Skeletal muscle satellite cell (primary cell): ENCODE results near the gene RABGAP1.

Experiments
- H3K27me3 ChIP-seq: 2 replicates; pipeline ENCODE4 v1.7.0; 2013; ENCODE audit warnings: low read length; ENCODE audit not compliant: control insufficient read depth, insufficient read depth
- H3K36me3 ChIP-seq: 2 replicates; pipeline ENCODE4 v1.7.0; 2013; ENCODE audit warnings: mild to moderate bottlenecking, control low read depth, low read length; ENCODE audit not compliant: insufficient read depth
- H3K4me1 ChIP-seq: 2 replicates; pipeline ENCODE4 v1.7.0; 2013; ENCODE audit warnings: low read length; ENCODE audit not compliant: control insufficient read depth, insufficient read depth
- H3K4me2 ChIP-seq: 2 replicates; pipeline ENCODE4 v1.7.0; 2013; ENCODE audit warnings: mild to moderate bottlenecking, low read length
- H3K4me3 ChIP-seq: 2 replicates; pipeline ENCODE4 v1.7.0; 2013; ENCODE audit warnings: low read length
- H3K9ac ChIP-seq: 2 replicates; pipeline ENCODE4 v1.7.0; 2013; ENCODE audit warnings: mild to moderate bottlenecking, low read depth, low read length, moderate library complexity
- H3K9me3 ChIP-seq: replicated peaks from 2 replicates; pipeline ENCODE4 v1.7.0; 2013; ENCODE audit warnings: mild to moderate bottlenecking, control low read depth, low read length

RABGAP1 gene

DNA sequence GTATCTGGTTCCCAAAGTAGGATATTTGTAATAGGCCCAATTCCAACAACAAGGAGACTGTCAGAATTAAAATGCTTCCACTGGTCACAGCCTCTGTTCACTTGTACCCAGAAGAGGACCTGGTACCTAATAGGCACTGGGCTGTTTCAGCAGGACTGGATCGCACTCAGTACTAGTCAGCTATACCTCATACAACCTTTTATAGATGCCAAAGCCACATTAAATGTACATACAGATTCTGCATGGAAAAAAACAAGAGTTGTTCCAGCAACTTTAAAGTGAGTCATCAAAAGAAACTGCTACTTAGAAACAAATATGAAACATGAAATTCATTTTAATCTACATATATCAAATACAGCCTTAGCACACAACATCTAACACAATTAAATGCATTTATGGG, 180.1 kb downstream of the RABGAP1 start:
- Histone ChIP-seq H3K4me3 (no peak overlapping the region), H3K4me2 (no peak overlapping the region), H3K4me1 (no peaks in the 10 kb centered on the region), H3K27me3 (no peaks in the 10 kb centered on the region), H3K36me3 (no peaks in the 10 kb centered on the region), H3K9ac (no peak overlapping the region), H3K9me3 (no peaks in the 10 kb centered on the region)

DNA sequence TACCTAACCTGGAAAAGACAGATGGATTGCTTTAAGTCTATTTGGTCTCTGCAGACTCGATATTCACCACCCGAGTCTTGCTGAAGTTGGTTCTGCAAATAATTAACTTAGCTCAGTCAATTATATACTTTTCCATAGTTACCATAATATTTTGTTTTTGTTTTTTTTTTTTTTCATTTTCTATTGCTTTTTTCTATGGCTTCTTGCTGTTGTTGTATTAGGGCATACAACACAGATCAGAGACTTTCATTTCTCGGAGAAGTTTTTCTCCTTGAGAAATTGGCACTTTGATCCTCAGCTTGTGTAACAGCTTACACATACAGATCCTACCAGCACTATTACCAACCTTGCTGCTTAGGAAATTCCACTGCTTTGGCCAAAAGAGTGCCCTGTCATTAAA, 180.6 kb downstream of the RABGAP1 start:
- H3K27me3 ChIP-seq = no peaks in the 10 kb centered on the region
- H3K36me3 ChIP-seq = no peaks in the 10 kb centered on the region
- H3K4me1 ChIP-seq = no peaks in the 10 kb centered on the region
- H3K4me3 ChIP-seq = no peak overlapping the region
- H3K9ac ChIP-seq = no peak overlapping the region
- H3K9me3 ChIP-seq = no peaks in the 10 kb centered on the region
- no peak overlapping the region for H3K4me2 ChIP-seq

DNA sequence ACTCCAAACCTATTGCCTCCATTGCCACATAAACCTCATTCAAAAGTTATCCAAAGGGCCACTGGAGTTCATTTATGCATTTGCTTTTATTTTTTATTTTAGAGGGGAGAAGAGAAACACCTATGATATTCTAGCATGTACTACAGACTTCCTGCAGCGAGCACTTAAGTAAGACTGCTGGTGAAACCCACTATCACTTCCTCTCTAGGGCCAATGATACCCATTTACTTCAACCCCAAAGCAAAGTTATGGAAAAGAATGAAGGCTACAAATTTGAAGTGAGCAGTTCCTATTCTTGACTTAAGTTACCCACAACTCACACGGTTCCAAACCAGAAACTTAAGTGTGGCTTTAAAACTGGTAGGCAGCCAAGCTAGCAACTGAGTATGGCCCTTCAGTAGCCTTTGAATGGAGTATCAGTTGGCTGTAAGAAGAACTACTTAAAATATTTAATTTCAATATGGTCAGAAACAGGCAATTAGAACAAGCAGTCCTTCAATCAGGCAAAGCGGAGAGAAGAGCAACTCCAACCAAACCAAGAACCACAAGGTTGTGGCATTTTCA, 186.8 kb downstream of the RABGAP1 start:
- no peak overlapping the region for H3K4me2 ChIP-seq
- no peaks in the 10 kb centered on the region for H3K27me3 ChIP-seq
- no peak overlapping the region for H3K9ac ChIP-seq
- no peaks in the 10 kb centered on the region for H3K9me3 ChIP-seq
- H3K4me1 ChIP-seq = no peaks in the 10 kb centered on the region
- no peak overlapping the region for H3K4me3 ChIP-seq
- no peaks in the 10 kb centered on the region for H3K36me3 ChIP-seq

DNA sequence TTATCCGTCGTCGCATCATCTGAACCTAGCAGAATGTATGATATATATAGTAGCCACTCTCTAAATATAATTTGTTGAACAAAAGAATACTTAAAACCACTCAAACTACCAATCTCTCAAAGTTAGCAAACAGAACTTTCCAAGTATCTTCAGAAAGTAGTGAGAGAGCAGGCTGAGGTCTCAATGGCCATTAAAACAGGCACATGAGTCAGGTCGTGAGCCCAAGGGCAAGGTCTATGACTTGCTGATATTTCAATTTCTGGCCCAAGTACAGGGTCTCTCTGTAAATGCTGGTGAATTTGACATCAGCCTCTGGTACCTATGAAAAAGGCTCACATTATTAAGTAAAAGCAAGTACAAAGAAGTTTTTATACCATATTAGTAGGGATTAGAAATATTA, 187.8 kb downstream of the RABGAP1 start:
- Histone ChIP-seq H3K27me3 (no peaks in the 10 kb centered on the region), H3K36me3 (no peaks in the 10 kb centered on the region), H3K4me1 (no peaks in the 10 kb centered on the region), H3K9ac (no peak overlapping the region), H3K9me3 (no peaks in the 10 kb centered on the region), H3K4me2 (no peak overlapping the region), H3K4me3 (no peak overlapping the region)

DNA sequence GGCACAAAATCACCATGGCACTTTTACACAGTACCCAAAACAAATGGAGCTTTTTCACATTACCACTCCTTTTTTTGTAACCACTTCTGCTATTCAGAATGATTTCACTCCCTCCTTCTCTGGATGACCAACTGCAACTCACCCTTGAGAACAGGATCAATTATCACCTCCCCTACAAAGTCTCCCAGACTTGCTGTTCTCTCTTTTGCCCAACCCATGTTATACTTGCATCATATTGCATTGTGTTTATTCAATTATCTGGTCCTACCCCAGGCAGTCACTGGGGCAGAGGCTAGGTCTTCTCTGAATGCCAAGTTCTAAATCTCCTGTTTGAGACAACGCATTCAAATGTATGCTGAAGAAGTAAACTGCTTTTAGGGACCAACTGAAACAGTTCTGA, 188.6 kb downstream of the RABGAP1 start:
- Histone ChIP-seq H3K36me3 (no peaks in the 10 kb centered on the region), H3K9me3 (no peaks in the 10 kb centered on the region)

DNA sequence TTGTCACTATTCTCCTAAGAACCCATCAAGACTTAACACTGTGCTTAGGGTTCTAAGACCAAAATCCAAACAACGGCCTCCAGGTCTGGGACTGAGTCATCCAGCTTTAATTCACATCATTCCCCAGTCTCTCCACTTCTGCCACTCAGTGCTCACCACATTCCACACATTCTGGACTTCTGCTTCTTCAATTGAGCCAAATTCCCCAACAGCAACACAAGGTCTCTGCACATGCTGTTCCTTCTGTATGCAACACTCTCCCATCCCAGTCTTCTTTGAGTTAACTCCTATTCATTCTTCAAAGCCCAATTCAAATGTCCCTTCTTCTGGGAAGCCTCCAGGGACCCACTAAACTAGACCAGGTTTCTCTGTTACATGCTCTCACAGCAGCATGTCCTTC, 190.4 kb downstream of the RABGAP1 start:
- no peaks in the 10 kb centered on the region for H3K9me3 ChIP-seq
- H3K4me1 ChIP-seq = no peaks in the 10 kb centered on the region
- H3K9ac ChIP-seq = no peak overlapping the region
- H3K4me2 ChIP-seq = no peak overlapping the region
- no peaks in the 10 kb centered on the region for H3K36me3 ChIP-seq
- H3K27me3 ChIP-seq = no peaks in the 10 kb centered on the region
- H3K4me3 ChIP-seq = no peak overlapping the region

More for the DNA sequence above, 188.6 kb downstream of the RABGAP1 start:
- H3K27me3 ChIP-seq = no peaks in the 10 kb centered on the region
- no peak overlapping the region for H3K4me2 ChIP-seq
- no peaks in the 10 kb centered on the region for H3K4me1 ChIP-seq
- H3K4me3 ChIP-seq = no peak overlapping the region
- H3K9ac ChIP-seq = no peak overlapping the region

DNA sequence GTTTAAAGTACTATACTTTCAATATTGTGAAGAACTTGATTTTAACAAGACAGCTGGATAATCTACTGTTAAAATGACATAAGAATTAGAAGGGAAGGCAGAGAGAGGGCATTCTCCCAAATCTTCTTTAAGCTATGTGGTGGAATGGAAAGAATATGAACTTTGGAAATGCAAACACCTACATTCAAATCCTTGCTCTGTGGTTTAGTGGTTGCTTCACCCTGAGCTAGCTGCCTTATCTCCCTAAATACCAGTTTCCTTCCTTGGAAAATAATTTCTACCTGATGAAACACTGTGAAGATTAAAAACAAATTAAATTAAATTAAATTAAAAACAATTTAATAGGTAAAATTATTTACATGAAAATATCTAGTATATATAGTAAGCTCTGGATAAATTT, 191.2 kb downstream of the RABGAP1 start:
- no peak overlapping the region for H3K4me2 ChIP-seq
- no peaks in the 10 kb centered on the region for H3K9me3 ChIP-seq
- H3K36me3 ChIP-seq = no peaks in the 10 kb centered on the region
- no peak overlapping the region for H3K9ac ChIP-seq
- no peaks in the 10 kb centered on the region for H3K27me3 ChIP-seq
- H3K4me3 ChIP-seq = no peak overlapping the region
- no peaks in the 10 kb centered on the region for H3K4me1 ChIP-seq

DNA sequence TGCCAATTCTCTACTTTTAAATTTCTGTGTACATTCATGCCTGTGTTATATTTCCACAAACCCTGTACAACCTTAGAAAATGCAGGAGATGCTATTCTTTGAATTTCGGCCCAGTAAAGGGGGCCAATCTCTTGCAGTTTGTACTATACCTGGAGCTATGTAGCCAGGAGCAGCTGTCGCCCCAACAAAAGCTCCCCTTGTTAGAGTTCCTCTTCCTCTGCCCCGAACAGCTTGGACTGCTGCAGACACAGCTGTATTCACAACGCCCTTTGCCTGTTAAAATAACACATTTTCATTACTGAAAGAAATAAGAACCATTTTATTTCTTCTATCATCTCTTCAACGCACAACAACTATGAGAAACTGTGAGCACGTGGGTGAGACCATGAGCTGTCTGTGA, 191.9 kb downstream of the RABGAP1 start:
- Histone ChIP-seq H3K9ac (no peak overlapping the region), H3K36me3 (no peaks in the 10 kb centered on the region), H3K4me1 (no peaks in the 10 kb centered on the region), H3K4me2 (no peak overlapping the region), H3K4me3 (no peak overlapping the region), H3K9me3 (no peaks in the 10 kb centered on the region), H3K27me3 (no peaks in the 10 kb centered on the region)

DNA sequence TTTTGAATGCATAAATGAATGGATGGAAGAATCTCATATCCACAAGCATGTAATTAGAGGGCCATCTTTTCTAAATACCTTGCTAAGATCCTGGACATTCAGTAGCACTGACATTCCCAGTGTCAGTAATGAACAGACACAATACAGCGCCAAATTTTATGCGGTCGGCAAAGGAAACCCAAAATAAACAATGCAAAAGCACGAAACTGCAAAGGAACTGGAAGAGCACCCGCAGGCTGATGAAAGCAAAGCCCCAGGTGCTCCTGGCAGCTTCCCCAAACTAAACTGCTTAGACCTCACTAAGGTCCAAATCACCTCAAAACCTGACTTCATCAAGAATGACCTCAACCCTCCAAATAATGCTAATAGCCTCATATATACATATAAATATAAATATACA, 194.6 kb downstream of the RABGAP1 start:
- Histone ChIP-seq H3K9ac (no peak overlapping the region), H3K4me1 (no peaks in the 10 kb centered on the region), H3K9me3 (no peaks in the 10 kb centered on the region), H3K4me2 (no peak overlapping the region), H3K27me3 (no peaks in the 10 kb centered on the region), H3K4me3 (no peak overlapping the region), H3K36me3 (no peaks in the 10 kb centered on the region)

DNA sequence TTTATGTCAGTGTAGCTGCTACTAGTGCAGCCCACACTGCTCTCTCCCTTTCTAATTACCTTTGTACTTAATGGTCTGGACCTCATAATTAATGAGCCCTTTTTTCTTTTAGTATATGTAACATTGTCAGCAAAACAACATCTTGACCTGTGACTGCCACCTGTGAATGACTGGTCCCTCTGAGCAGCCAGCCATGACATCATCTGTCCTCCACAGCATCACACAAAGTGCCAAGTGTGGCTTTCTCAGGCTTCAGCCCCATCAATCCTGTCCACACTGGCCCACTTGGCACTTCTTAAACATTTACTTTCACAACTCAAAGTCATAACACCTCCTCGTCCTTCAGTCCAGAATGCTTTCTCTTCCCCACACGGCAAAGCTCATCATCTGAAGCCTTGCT, 197.3 kb downstream of the RABGAP1 start:
- Histone ChIP-seq H3K4me2 (no peak overlapping the region), H3K4me3 (no peak overlapping the region)

DNA sequence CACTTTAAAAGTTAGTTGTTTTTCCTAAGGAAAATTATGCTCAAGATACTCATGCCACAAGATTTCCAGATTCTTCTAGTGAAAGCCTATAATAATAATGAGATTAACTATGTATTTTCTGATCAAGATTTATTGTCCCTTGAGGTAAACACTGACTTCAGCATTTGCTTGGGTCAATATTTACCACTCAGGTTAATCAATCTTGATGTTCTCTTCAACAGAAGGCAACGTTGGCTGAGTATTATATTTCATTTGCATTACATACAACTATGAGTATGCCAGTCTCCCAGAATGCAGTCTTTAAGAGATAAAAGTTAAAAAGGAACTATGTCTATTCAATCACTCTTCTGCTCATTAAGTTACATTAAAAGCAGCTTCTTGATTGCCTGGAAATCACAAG, 208.2 kb downstream of the RABGAP1 start:
- H3K9me3 ChIP-seq = no peaks in the 10 kb centered on the region
- no peaks in the 10 kb centered on the region for H3K4me1 ChIP-seq
- no peaks in the 10 kb centered on the region for H3K36me3 ChIP-seq
- H3K4me3 ChIP-seq = no peak overlapping the region
- no peak overlapping the region for H3K4me2 ChIP-seq
- H3K27me3 ChIP-seq = no peaks in the 10 kb centered on the region
- H3K9ac ChIP-seq = no peak overlapping the region

More for the DNA sequence above, 197.3 kb downstream of the RABGAP1 start:
- Histone ChIP-seq H3K36me3 (no peaks in the 10 kb centered on the region), H3K9me3 (no peaks in the 10 kb centered on the region), H3K27me3 (no peaks in the 10 kb centered on the region), H3K4me1 (no peaks in the 10 kb centered on the region), H3K9ac (no peak overlapping the region)

DNA sequence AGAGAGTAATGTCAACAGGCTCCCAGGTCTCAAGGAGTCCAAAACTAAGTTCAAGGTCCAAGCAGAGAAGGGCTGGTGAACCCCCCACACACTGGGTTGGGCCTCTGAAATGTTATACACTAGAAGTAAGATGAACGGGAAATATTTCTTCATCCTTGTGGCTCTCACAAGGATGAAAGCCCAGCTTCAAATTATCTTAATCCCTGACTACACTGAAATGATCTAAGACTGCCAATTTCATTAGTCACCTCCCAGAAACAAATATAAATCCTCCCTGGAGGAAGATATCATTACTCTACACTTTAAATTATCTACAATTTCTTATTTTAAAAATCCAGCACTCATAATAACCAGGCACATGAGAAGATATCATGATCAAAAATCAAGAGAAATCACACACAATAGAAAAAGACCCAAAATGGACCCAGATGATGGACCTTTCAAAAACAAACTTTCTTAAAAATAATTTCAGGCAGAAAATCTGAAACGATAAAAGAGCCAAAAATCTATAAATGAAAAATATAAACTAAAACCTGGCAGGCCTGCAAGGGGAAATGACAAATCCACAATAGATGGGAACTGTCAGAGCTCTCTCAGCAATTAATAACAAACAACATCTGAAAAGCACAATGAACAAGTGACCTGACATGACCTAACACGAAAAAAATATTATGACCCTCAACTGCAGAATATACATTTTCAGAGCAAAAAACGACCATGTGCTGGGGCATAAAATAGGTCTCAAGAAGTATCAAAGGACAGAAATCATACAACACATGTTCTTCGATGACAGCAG, 210.1 kb downstream of the RABGAP1 start:
- Histone ChIP-seq H3K4me1 (no peaks in the 10 kb centered on the region), H3K4me3 (no peak overlapping the region), H3K4me2 (no peak overlapping the region), H3K27me3 (no peaks in the 10 kb centered on the region), H3K36me3 (no peaks in the 10 kb centered on the region), H3K9me3 (no peaks in the 10 kb centered on the region), H3K9ac (no peak overlapping the region)
